SH-SY5Y (cell line): ENCODE data around the gene GMCL2.

Source experiments
- GATA2 ChIP-seq: IDR thresholded peaks from 2 replicates; pipeline ENCODE4 v1.6.1; 2011; ENCODE audit warnings: mild to moderate bottlenecking, low read depth, low read length
- GATA3 ChIP-seq: IDR thresholded peaks from 2 replicates; pipeline ENCODE4 v1.6.1; 2011; ENCODE audit warnings: low read depth, mild to moderate bottlenecking, low read length, moderate library complexity

DNA sequence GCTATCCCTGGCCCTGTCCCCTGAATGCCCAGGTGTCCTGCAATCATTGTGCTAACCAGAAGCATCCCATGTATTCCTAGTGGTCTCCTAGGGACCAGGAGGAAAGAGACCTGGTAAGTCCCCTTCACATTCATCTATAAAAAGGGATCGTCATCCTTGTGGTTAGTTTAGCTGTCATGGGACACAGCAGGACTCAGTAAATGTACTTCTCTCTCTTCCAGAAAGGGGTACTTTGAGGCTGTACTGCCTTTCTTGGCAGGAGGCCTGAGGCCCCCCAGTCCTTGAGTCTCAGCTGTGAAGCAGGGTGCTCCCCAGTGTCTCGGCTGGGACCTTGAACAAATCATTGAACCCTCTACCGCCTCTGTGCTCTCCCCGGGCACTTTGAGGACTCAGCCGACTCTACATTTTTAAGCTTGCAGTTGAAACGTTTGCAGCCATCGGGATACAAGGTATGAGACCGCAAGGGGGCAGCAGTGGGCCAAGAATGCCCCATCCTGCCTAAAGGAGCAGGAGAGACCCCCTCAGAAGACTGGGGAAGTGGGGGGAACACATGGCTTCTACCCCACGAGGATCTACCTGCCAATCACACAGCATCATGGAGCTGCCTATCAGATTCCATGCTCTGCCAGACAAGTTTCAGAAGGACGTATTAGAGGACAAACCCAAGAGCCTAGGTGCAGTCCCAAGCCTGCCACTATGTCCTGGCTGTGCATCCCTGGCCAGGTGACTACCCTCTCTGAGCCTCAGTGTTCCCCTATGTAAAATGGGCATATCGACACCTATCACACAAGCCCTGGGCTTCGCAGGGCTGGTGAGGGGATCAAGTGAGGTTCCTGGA lies 47.8 kb upstream of the GMCL2 start:
- TF ChIP-seq GATA2: no peak
- TF ChIP-seq GATA3: no peak
